NCI-H2107 (cell line): ENCODE results near the gene SLC9B2.

Experiments used
- DNase-seq: peaks from one replicate; lab custom pipeline; 2025; lab: John Stamatoyannopoulos, UW

Gene SLC9B2, protein sequence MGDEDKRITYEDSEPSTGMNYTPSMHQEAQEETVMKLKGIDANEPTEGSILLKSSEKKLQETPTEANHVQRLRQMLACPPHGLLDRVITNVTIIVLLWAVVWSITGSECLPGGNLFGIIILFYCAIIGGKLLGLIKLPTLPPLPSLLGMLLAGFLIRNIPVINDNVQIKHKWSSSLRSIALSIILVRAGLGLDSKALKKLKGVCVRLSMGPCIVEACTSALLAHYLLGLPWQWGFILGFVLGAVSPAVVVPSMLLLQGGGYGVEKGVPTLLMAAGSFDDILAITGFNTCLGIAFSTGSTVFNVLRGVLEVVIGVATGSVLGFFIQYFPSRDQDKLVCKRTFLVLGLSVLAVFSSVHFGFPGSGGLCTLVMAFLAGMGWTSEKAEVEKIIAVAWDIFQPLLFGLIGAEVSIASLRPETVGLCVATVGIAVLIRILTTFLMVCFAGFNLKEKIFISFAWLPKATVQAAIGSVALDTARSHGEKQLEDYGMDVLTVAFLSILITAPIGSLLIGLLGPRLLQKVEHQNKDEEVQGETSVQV

DNA sequence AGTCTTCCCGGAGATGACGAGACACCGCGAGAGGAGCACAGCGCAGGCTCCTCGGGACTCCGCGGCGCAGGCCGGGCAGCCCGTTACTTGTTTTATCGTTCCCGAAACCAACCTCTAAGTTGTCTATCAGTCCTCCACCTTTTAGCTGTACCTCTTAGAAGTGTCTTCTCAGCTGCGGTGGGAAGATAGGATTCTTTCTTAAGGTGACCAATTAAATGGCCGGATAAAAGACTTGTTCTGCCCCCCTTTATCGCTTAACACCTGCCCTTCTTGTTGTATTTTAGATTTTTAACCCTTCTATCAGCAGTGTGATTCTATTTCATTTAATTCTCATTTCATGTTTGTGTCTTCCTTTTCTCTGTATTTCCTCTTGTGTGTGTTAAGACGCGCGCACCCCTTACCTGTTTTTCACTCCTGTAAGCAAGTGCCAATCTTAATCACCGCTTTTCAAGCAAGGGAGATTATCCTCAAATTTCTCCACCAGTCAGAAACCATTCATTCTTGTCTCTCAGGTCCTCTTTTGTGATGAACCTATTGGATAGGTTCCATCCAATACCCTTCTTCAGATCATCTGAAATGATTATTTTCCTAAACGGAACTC lies at the start of gene SLC9B2:
Gene SLC9B2, minus strand, starts transcription at position 15 of the 601 bp plus-strand sequence. CDS start 9,211 bp downstream, outside the sequence.
- no peak for DNase-seq

DNA sequence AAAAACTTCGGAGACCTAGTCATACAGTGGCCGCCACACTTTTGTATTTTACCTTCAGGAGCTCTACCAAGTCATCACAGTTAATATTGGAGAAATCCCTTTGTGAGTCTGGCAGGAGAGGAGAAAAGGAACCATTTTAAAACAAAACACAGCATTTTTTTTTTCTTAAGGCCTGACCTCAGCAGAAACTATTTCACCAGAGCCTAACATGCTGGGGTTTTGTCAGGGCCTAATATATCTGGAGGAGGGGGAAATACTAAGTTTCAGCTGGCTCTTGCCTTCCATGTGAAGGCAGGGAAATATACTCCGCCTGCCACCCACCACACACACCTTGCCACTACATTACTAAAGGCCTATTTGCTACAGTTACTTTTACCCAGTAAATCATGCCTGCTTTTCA lies 49.6 kb upstream of the SLC9B2 start:
- DNase-seq: no peak

GRCh38 chr4:103123114-103123513 lies 46.6 kb upstream of the SLC9B2 start:
- DNase-seq: no peak

GRCh38 chr4:103118166-103118565 lies 41.6 kb upstream of the SLC9B2 start:
- no peak for DNase-seq

DNA sequence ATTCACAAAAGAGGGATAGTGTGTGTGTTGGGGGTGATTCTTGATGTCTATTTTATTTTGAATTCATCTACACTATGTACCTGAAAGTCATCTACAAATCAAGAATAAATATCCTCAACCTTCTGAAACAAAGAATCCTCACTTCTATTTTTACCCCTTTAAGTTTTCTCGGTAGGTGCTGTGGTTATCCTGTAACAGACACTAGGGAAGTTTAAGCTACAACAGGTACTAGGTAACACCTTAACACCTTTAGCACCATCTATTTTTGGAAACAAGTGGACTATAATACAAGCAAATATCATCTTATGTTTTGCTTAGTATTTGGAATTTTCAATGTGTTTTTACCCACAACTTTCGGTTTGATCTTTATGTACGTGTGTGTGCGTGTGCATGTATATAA lies 35.0 kb upstream of the SLC9B2 start:
- no peak for DNase-seq

GRCh38 chr4:103108542-103108941 lies 32.0 kb upstream of the SLC9B2 start:
- DNase-seq: no peak

- no peak for DNase-seq
Observed at GRCh38 chr4:103105558-103106356, 29.2 kb upstream of the SLC9B2 start.

DNA sequence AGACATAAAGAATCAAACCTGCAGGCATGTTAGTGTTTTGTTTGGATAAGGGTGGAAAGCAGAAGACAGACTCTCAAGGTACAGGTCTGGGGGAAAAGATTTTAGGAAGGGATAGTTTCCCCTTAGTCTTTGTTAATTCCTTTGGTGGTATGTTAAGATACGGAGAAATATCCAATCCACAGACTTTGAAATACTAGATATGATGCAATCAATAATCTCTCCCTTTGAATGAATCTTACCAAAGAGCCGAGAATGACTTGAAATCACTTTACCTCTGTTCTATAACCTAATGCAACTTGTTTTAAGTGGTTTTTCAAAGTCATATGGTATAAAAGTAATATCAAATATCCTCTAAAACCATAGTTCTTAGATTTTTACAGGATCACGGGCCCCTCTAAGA lies 28.3 kb upstream of the SLC9B2 start:
- DNase-seq: no peak

- no peak for DNase-seq
Observed at GRCh38 chr4:103100691-103101090, 24.1 kb upstream of the SLC9B2 start.

DNA sequence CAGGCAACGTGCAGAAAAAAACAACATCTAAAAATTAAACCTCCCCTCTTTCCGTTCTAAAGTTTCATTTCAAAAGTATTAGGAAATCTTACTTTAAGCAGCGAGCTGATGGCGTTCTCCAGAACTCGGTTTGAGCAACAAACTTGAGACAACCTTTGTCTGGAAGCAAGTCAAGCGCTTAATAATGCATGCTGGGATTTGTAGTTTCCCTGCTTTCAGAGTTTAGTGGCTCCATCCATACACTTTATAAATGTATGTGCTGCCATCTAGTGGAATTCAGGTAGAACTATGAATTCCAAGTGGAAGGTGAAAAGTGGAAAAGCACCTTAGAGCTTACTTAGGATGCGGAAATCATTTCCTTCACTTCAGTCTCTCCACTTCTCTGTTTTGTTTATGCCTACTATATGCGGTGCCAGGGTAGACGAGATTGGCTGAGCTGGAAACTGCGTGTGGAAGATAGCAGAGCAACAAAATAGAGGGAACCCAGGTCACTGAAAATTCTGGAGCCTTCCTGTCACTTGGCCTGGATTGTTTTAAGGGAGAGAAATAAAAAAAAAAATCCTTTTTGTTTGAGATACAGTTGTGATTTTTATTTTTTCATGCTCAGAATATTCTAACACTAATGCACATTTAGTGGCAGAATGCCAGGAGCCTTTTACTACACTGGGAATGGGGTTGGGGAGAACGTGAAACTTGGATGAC lies 23.3 kb upstream of the SLC9B2 start, which contains the start of gene BDH2:
Gene BDH2, minus strand, starts transcription at position 144 of the 702 bp plus-strand sequence. CDS start 3,580 bp downstream, outside the sequence.
- peak; percentile 36 for DNase-seq

DNA sequence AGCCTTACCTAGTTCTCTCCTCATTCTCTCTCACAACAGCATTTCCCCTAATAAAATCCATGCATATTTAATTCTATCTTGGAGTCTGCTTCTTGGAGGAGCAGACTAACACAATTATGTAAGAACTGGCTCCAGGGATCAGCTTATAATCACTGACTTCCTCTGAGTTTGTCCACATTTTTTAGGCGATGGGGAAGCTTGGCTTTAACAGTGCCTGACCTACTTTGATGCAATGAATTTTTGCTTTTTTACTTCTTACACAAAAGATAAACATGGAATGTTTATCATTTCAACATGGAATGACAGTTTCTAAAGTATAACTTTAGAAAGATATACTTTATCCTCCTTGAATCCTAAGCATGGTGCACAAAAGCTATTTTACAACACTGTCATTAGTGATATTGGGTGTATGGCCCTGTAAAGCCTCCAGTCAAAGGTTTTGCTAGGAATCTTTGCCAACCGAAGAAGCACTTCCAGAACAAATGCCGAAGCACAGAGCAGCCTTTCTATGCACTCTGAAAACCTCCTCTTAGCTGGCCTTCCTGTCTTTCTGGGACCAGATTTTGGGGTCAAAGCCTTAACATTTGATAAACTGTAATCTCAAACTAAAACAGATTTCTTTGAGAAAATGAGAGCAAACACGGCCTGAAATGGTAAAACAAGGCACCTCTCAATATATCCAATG lies 22.3 kb upstream of the SLC9B2 start:
- DNase-seq: no peak

DNA sequence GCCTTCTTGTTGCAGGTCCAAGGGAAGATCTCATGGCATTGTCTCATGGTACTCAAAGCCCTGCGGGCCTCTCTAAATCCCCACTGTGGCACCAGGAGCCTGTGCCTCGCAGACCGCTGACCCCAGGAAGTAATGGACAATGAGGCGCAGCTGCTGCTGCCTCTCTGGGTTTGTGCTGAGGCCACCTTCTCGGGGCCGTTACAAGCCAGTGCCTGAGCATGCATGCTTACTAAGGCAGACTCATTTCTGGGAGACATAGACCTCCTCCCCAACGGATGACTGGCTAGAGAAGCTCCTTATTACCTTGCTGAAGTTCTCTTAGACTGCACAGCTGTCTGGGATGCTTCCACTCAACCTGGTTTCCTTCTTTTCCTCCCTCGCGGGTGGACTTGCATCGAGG lies 21.8 kb upstream of the SLC9B2 start:
- DNase-seq: no peak

- DNase-seq: no peak
Observed at GRCh38 chr4:103097112-103097511, 20.6 kb upstream of the SLC9B2 start.

GRCh38 chr4:103095080-103095479 lies 18.5 kb upstream of the SLC9B2 start:
- no peak for DNase-seq

DNA sequence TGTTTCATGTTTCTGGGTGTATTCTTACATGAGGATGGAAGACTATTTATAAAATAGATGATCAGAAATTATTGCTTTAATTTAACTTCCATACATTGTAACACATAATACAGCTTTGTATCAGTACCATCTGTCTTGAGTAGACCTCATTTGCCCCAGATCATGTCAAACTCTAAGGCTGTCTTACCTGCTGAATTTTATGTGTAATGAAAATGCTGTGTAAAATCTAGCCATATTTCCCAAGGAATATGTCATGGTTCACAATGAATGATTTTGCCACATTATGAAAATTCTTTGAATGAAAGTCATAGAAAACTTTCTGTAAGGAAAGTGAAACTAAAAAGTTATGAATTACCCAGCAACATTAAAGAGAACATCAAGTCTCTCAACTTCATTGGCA lies 15.7 kb upstream of the SLC9B2 start:
- no peak for DNase-seq

GRCh38 chr4:103091601-103092223 lies 15.2 kb upstream of the SLC9B2 start:
- DNase-seq: peak; percentile 12

DNA sequence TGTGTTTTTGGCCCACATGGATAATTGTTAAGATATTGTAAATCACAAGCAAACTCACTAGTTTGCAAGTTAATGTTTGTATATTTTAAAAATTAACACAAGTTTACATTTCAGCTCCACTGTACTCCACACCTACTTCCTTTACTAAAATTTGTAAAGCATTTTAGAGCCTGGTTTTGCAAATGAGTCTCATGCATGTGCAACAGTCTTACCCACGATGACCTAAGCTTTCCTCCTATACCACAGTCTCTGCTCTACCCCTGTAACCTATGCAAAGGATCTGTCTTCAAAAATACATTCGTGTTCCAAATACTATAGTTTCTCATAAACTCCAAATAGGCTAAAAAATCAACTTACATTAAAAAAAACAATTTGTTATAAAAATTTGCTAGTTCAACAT lies 12.9 kb upstream of the SLC9B2 start:
- no peak for DNase-seq

DNA sequence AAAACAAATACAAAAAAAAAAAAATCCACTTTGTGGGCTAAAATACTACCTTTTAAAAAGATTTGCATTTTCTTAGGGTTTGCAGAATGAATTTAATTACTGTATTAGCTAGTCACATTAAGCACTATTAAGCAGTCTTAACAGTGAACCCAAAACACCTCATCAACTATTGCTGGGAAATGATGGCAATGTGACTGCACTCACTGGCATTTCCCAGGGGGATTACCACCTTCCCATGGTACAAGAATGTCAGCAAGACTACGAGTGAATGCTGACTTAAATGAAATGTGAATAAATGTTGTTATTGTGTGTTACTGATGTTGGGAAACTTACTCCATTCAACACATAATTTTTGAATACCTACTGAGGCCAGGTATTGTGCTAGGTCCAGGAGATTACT lies 10.0 kb upstream of the SLC9B2 start:
- no peak for DNase-seq

GRCh38 chr4:103085555-103086196 lies 9.1 kb upstream of the SLC9B2 start:
- DNase-seq: no peak

DNA sequence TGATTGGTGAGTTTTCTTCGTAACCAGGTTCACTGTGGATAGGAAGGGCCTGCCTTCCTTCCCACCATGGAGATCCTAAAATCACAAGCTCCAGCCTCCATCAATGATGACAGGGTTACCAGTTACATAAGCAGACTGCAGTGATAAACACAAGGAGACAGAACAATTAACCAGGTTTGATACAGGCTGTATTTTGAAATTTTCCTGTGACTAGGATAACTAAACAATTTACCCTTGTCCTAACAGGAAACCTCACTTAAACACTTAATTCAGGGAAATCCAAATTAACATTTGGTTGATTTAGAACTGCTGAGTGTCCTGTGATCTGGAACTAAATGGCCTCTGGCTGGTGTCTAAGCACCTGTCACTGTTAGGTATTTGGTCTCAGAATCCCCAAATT lies 3.1 kb upstream of the SLC9B2 start:
- no peak for DNase-seq
